GM18505 (cell line): ENCODE measurements around the gene CFAP58.

Experiments used
- ATAC-seq: cut with Tn5 transposase; IDR thresholded peaks from one replicate; pipeline ENCODE4 v1.9.1; 2021; ENCODE audit not compliant: unreplicated experiment
- POLR2A ChIP-seq: IDR thresholded peaks from 4 replicates; pipeline ENCODE4 v1.6.1; 2011; ENCODE audit warnings: borderline replicate concordance; ENCODE audit not compliant: insufficient read depth, insufficient read length; ENCODE audit errors: extremely low read depth

CFAP58 gene

GRCh38 chr10:104430360-104430759, 76.7 kb downstream of the CFAP58 start:
- no peak for ATAC-seq

GRCh38 chr10:104433669-104434068, 80.0 kb downstream of the CFAP58 start:
- no peak for ATAC-seq
- no peak for TF ChIP-seq POLR2A

More at GRCh38 chr10:104430360-104430759, 76.7 kb downstream of the CFAP58 start:
- TF ChIP-seq POLR2A: no peak

GRCh38 chr10:104434601-104435000, 81.0 kb downstream of the CFAP58 start:
- no peak for TF ChIP-seq POLR2A
- no peak for ATAC-seq

- no peak for ATAC-seq
Observed at GRCh38 chr10:104435822-104436221, 82.2 kb downstream of the CFAP58 start.

GRCh38 chr10:104437226-104437625, 83.6 kb downstream of the CFAP58 start:
- TF ChIP-seq POLR2A: no peak
- no peak for ATAC-seq

More at GRCh38 chr10:104435822-104436221, 82.2 kb downstream of the CFAP58 start:
- no peak for TF ChIP-seq POLR2A

- ATAC-seq: no peak
- no peak for TF ChIP-seq POLR2A
Observed at GRCh38 chr10:104440221-104440620, 86.6 kb downstream of the CFAP58 start.

GRCh38 chr10:104441329-104442000, 87.8 kb downstream of the CFAP58 start:
- TF ChIP-seq POLR2A: no peak
- ATAC-seq: no peak

GRCh38 chr10:104445359-104445758, 91.7 kb downstream of the CFAP58 start:
- TF ChIP-seq POLR2A: no peak
- no peak for ATAC-seq

GRCh38 chr10:104446151-104446550, 92.5 kb downstream of the CFAP58 start:
- ATAC-seq: no peak
- TF ChIP-seq POLR2A: no peak

- no peak for TF ChIP-seq POLR2A
- ATAC-seq: no peak
Observed at GRCh38 chr10:104447331-104447730, 93.7 kb downstream of the CFAP58 start.

GRCh38 chr10:104447906-104448305, 94.3 kb downstream of the CFAP58 start:
- ATAC-seq: no peak
- TF ChIP-seq POLR2A: no peak

- TF ChIP-seq POLR2A: no peak
- no peak for ATAC-seq
Observed at GRCh38 chr10:104449391-104449790, 95.8 kb downstream of the CFAP58 start.

- TF ChIP-seq POLR2A: no peak
- no peak for ATAC-seq
Observed at GRCh38 chr10:104450490-104450889, 96.9 kb downstream of the CFAP58 start.

- no peak for TF ChIP-seq POLR2A
- no peak for ATAC-seq
Observed at GRCh38 chr10:104450954-104451353, 97.3 kb downstream of the CFAP58 start.
